Tibial artery (tissue), 4 donors: Measurements from ENCODE around the gene TSC2.
A peak's percentile ranks its signal among the peaks of the same experiment; 100 is the strongest.

Source experiments
- DNase-seq, 2 donors: peaks; one replicate each; pipeline ENCODE4 v3.0.0-alpha.2; 2019
- H3K27ac ChIP-seq, 2 donors: fragments of 200-600 bp; sonication (generic) in 1 of 2; 1 replicate in 1 of 2; 2 replicates in 1 of 2; pipeline ENCODE4 v1.5.1; 2018 to 2019; ENCODE audit warnings: mild to moderate bottlenecking in 1 of 2
- H3K27me3 ChIP-seq, 2 donors: fragments of 200-600 bp; sonication (generic) in 1 of 2; one replicate each; pipeline versions ENCODE4 v1.5.1 to v1.6.0; 2016 to 2019
- H3K36me3 ChIP-seq, 3 donors: fragments of 200-600 bp; sonication (generic) in 2 of 3; one replicate each; pipeline ENCODE4 v1.5.1; 2016 to 2019; ENCODE audit warnings: mild to moderate bottlenecking in 2 of 3
- H3K4me1 ChIP-seq, 4 donors: fragments of 200-600 bp; sonication (generic) in 2 of 4; 1 replicate in 3 of 4; 2 replicates in 1 of 4; pipeline ENCODE4 v1.5.1; 2016 to 2019
- H3K4me3 ChIP-seq, 2 donors: fragments of 200-600 bp; sonication (generic) in 1 of 2; 1 replicate in 1 of 2; 2 replicates in 1 of 2; pipeline ENCODE4 v1.5.1; 2018 to 2019; ENCODE audit warnings: mild to moderate bottlenecking in 2 of 2
- H3K9me3 ChIP-seq, 3 donors: fragments of 200-600 bp; sonication (generic) in 1 of 3; one replicate each; pipeline ENCODE4 v1.5.1; 2016 to 2019
- intact Hi-C: fragments of 100-400 bp; cut with DNase I; formaldehyde crosslinking; loops from one replicate; pipeline ENCODE4 v1.15.0; 2023; ENCODE audit warnings: low total_unique reads
- TF ChIP-seq, protein P1 (sequence below), 2 experiments: fragments of 200-600 bp in 1 of 2; fragments of 450-650 bp in 1 of 2; IDR thresholded peaks; one replicate each; pipeline ENCODE4 v1.5.1; 2017 to 2019; ENCODE audit warnings: antibody characterized with exemption in 2 of 2, mild to moderate bottlenecking in 1 of 2, moderate library complexity in 1 of 2

TSC2 gene

DNA sequence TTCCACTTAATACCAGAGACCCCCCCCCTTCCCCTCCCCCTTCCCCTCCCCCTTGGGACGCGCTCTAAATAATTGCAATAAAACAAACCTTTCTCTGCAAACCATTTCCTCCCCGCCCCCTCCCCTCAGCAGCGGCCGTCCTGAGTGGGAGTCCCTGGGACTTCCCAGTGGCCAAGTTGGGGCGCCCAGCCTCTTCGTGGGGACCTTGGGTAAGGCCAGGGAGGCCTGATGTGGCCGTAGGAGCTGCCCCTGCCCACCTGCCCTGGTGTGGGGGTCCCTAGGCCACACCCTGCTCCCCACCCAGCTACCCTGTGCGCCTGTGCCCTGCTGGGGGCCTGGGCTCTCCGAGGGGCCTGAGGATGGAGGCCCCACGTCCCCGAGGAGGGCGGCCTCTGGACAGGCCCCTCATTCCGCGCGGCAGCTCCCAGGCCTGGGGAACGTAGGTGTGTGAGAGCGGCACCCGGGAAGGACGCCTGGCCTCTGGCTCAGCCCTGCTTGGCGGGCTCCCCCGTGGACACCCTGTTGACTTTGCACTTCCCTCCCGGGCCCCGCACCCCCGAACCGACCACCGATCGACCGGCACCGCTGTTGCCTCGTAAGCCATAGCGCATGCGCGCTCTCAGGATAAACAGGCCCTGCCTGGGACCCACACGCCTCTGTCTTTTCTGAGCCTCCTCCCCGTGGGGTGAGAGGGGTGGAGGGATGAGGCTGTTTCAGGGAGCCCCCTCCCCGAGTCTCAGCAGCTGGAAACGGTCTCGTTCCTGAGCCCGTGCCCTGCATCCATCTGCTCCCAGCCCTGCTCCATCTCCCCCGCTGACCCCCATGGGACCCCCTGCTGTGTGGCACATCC is 9.2 kb upstream of the TSC2 start:
- H3K27me3 ChIP-seq, result no peaks in the 10 kb centered on the region
- H3K27ac ChIP-seq, result peak overlapping the region; percentile 96 to 98
- intact Hi-C loops, result no loop called here
- no peaks in the 10 kb centered on the region for H3K9me3 ChIP-seq
- peaks cover 0 to 31% (median 15%) of the 10 kb centered on the region in 3 donors for H3K36me3 ChIP-seq
- H3K4me3 ChIP-seq, result no peak overlapping the region
- no peak for DNase-seq
- TF ChIP-seq, protein P1, sequence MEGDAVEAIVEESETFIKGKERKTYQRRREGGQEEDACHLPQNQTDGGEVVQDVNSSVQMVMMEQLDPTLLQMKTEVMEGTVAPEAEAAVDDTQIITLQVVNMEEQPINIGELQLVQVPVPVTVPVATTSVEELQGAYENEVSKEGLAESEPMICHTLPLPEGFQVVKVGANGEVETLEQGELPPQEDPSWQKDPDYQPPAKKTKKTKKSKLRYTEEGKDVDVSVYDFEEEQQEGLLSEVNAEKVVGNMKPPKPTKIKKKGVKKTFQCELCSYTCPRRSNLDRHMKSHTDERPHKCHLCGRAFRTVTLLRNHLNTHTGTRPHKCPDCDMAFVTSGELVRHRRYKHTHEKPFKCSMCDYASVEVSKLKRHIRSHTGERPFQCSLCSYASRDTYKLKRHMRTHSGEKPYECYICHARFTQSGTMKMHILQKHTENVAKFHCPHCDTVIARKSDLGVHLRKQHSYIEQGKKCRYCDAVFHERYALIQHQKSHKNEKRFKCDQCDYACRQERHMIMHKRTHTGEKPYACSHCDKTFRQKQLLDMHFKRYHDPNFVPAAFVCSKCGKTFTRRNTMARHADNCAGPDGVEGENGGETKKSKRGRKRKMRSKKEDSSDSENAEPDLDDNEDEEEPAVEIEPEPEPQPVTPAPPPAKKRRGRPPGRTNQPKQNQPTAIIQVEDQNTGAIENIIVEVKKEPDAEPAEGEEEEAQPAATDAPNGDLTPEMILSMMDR (IDR thresholded peaks at IDR 0.05), result no peak
- peaks cover 6 to 83% (median 64%) of the 10 kb centered on the region in 4 donors for H3K4me1 ChIP-seq

DNA sequence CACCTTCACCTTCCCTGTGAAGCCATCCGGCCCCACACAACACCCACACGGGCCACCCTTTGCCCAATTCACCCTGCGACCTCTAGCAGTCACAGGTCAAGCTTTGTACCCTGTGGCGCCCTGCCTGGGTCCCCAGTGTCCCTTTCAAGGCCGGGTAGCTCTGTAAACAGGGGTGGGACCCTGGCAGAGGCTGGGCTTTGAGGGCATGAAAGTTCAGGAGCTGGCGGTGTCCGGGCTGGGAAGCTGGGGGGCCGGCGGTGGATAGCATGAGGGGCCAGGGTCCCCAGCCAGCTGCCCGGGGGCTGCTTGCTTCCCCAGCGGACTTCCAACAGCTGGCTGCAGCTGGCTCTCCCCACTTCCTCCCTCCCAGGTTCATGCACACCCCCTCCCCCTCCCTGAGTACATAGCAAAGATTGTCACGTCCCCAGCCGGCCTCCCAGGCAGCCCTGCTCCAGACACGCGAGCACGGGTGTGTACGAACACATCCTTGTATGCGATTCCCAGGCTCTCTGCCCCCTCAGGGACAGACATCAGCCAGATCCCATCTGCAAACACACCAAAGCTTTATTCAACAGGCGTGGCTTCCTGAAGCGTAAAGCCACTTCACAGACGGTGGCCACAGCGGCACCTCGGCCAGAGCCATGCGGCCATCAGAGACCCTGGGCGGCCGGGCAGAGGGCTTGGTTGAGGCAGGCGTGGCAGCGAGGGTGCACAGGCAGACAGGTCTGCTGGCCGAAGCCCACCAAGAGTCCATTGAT is 8.3 kb upstream of the TSC2 start:
- DNase-seq, result peak; percentile 62 to 87
- Histone ChIP-seq H3K9me3 (no peaks in the 10 kb centered on the region), H3K4me3 (no peak overlapping the region), H3K4me1 (peaks cover 6 to 85% (median 66%) of the 10 kb centered on the region in 4 donors), H3K27me3 (no peaks in the 10 kb centered on the region), H3K27ac (peak overlapping the region; percentile 96 to 98), H3K36me3 (peaks cover 0 to 38% (median 15%) of the 10 kb centered on the region in 3 donors)
- intact Hi-C loops, result no loop called here
- TF ChIP-seq, protein P1 (IDR thresholded peaks at IDR 0.05), result no peak

- H3K4me1 ChIP-seq, result peaks cover 2 to 78% (median 60%) of the 10 kb centered on the region in 4 donors
- intact Hi-C loops, result no loop called here
- no peaks in the 10 kb centered on the region for H3K27me3 ChIP-seq
- H3K9me3 ChIP-seq, result no peaks in the 10 kb centered on the region
- H3K27ac ChIP-seq, result peak overlapping the region; percentile 96 to 98
- H3K36me3 ChIP-seq, result peaks cover 0 to 41% (median 15%) of the 10 kb centered on the region in 3 donors
- TF ChIP-seq, protein P1 (IDR thresholded peaks at IDR 0.05), result no peak
- DNase-seq, result no peak
- no peak overlapping the region for H3K4me3 ChIP-seq
Measured at GRCh38 chr16:2040041-2040786, 7.6 kb upstream of the TSC2 start.

- intact Hi-C loops, result no loop called here
Measured at GRCh38 chr16:2040787-2041522, 6.8 kb upstream of the TSC2 start.

More at GRCh38 chr16:2040787-2041522, 6.8 kb upstream of the TSC2 start:
- peaks cover 0 to 41% (median 15%) of the 10 kb centered on the region in 3 donors for H3K36me3 ChIP-seq
- H3K9me3 ChIP-seq, result no peaks in the 10 kb centered on the region
- TF ChIP-seq, protein P1 (IDR thresholded peaks at IDR 0.05), result no peak
- DNase-seq, result no peak
- H3K27ac ChIP-seq, result peak overlapping the region; percentile 96 to 98
- H3K4me3 ChIP-seq, result no peak overlapping the region
- H3K4me1 ChIP-seq, result peaks cover 0 to 74% (median 55%) of the 10 kb centered on the region in 4 donors
- H3K27me3 ChIP-seq, result no peaks in the 10 kb centered on the region
